ENCODE measurements around the gene NFU1.

DNA sequence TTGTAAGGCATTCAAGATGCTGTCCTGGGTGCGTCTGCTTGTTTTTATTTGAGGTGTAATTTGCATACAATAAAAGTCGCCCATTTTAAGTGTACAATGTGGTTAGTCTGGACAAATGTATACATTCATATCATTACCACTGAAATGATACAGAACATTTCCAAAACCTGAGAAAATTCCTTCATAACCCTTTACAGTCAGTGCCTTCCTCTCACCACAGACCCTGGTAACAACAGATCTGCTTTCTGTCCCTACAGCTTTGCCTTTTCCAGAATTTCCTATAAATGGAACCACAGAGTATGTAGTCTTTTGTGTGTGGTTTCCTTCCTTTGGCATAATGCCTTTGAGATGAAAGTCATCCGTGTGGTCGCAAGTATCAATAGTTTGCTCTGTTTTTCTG, 45.8 kb upstream of the NFU1 start:
- TF ChIP-seq, protein P1, sequence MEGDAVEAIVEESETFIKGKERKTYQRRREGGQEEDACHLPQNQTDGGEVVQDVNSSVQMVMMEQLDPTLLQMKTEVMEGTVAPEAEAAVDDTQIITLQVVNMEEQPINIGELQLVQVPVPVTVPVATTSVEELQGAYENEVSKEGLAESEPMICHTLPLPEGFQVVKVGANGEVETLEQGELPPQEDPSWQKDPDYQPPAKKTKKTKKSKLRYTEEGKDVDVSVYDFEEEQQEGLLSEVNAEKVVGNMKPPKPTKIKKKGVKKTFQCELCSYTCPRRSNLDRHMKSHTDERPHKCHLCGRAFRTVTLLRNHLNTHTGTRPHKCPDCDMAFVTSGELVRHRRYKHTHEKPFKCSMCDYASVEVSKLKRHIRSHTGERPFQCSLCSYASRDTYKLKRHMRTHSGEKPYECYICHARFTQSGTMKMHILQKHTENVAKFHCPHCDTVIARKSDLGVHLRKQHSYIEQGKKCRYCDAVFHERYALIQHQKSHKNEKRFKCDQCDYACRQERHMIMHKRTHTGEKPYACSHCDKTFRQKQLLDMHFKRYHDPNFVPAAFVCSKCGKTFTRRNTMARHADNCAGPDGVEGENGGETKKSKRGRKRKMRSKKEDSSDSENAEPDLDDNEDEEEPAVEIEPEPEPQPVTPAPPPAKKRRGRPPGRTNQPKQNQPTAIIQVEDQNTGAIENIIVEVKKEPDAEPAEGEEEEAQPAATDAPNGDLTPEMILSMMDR (conservative IDR thresholded peaks at IDR 0.05 in 1 of 2, IDR thresholded peaks at IDR 0.05 in 1 of 2; ENCODE audit: low read depth in 1 of 2, low read length in 2 of 2), result no peak
- no peak for TF ChIP-seq EZH2 (IDR thresholded peaks at IDR 0.05; ENCODE audit: low read length, missing control alignments)
